ENCODE measurements around the gene SPC25.
"Not testable (repeated sequence)": the region's sequence is repeated elsewhere in the genome, so short reads cannot be mapped to it uniquely, and the experiment has no call there.

Gene SPC25

GRCh38 chr2:168901003-168901402, 10.8 kb upstream of the SPC25 start, which contains the start of gene G6PC2:
Gene G6PC2, plus strand, starts transcription at chr2:168901291. Its CDS starts 41 bp downstream, at chr2:168901332.
- no peak for DNase-seq

- no peak for DNase-seq
Observed at GRCh38 chr2:168897449-168897848, 7.2 kb upstream of the SPC25 start.

- no peak for DNase-seq
Observed at GRCh38 chr2:168896783-168897182, 6.6 kb upstream of the SPC25 start.

- DNase-seq, result no peak
Observed at GRCh38 chr2:168895771-168896170, 5.5 kb upstream of the SPC25 start.

- no peak for DNase-seq
Observed at GRCh38 chr2:168894720-168895119, 4.5 kb upstream of the SPC25 start.

GRCh38 chr2:168894101-168894500, 3.9 kb upstream of the SPC25 start:
- DNase-seq, result no peak

GRCh38 chr2:168892327-168892726, 2.1 kb upstream of the SPC25 start:
- no peak for DNase-seq

- DNase-seq, result no peak
Observed at GRCh38 chr2:168889635-168890005, 610 bp downstream of the SPC25 start.

- DNase-seq, result no peak
Observed at GRCh38 chr2:168884975-168885374, 5.3 kb downstream of the SPC25 start.

GRCh38 chr2:168882163-168882562, 8.1 kb downstream of the SPC25 start:
- DNase-seq, result not testable (repeated sequence)

- DNase-seq, result no peak
Observed at GRCh38 chr2:168874368-168875054, 15.7 kb downstream of the SPC25 start.

- not testable (repeated sequence) for DNase-seq
Observed at GRCh38 chr2:168870824-168871223, 19.4 kb downstream of the SPC25 start.

GRCh38 chr2:168870369-168870768, 19.9 kb downstream of the SPC25 start:
- DNase-seq, result not testable (repeated sequence)

GRCh38 chr2:168867164-168867563, 23.1 kb downstream of the SPC25 start:
- not testable (repeated sequence) for DNase-seq

- DNase-seq, result no peak
Observed at GRCh38 chr2:168858146-168858545, 32.1 kb downstream of the SPC25 start.

- no peak for DNase-seq
Observed at GRCh38 chr2:168855601-168856000, 34.6 kb downstream of the SPC25 start.

- no peak for DNase-seq
Observed at GRCh38 chr2:168854651-168855050, 35.6 kb downstream of the SPC25 start.

- DNase-seq, result no peak
Observed at GRCh38 chr2:168853471-168853870, 36.8 kb downstream of the SPC25 start.

- DNase-seq, result no peak
Observed at GRCh38 chr2:168852481-168852880, 37.7 kb downstream of the SPC25 start.

GRCh38 chr2:168851674-168852320, 38.4 kb downstream of the SPC25 start:
- peak; percentile 12 for DNase-seq

GRCh38 chr2:168850846-168851245, 39.4 kb downstream of the SPC25 start:
- DNase-seq, result no peak

GRCh38 chr2:168849610-168850009, 40.6 kb downstream of the SPC25 start:
- no peak for DNase-seq

GRCh38 chr2:168848225-168848624, 42.0 kb downstream of the SPC25 start:
- DNase-seq, result no peak

GRCh38 chr2:168843253-168843652, 47.0 kb downstream of the SPC25 start:
- no peak for DNase-seq

- DNase-seq, result no peak
Observed at GRCh38 chr2:168841445-168841844, 48.8 kb downstream of the SPC25 start.
